Measurements from ENCODE around the gene CDHR1.

GRCh38 chr10:84214612-84215235 lies 20.4 kb downstream of the CDHR1 start:
- TF ChIP-seq CTCF (IDR thresholded peaks at IDR 0.05; ENCODE audit: low read depth, low read length): peak; percentile 69
- no peak for TF ChIP-seq EZH2phosphoT487 (IDR thresholded peaks at IDR 0.05; ENCODE audit: low read depth)

Data from OCI-LY3 (cell line).